Inflammatory macrophage (primary cell): ENCODE measurements around the gene NDUFS1.
A peak's percentile ranks its signal among the peaks of the same experiment; 100 is the strongest.
"Not testable (repeated sequence)": the region's sequence is repeated elsewhere in the genome, so short reads cannot be mapped to it uniquely, and the experiment has no call there.

Experiments used
- DNase-seq, 2 donors: peaks; one replicate each; pipeline ENCODE4 v3.0.0-alpha.2; 2020 to 2022

The NDUFS1 gene

GRCh38 chr2:206096876-206097275, 62.4 kb downstream of the NDUFS1 start:
- DNase-seq = no peak

- DNase-seq = no peak
Observed at GRCh38 chr2:206095536-206096332, 63.5 kb downstream of the NDUFS1 start.

- no peak for DNase-seq
Observed at GRCh38 chr2:206092297-206092696, 66.9 kb downstream of the NDUFS1 start.

GRCh38 chr2:206088248-206088647, 71.0 kb downstream of the NDUFS1 start:
- peak in 1 of 2 donors; percentile 29 for DNase-seq

GRCh38 chr2:206086716-206087350, 72.4 kb downstream of the NDUFS1 start:
- DNase-seq = peak in 1 of 2 donors; percentile 21

- DNase-seq = peak; percentile 82 to 85
Observed at GRCh38 chr2:206085742-206086445, 73.3 kb downstream of the NDUFS1 start, which contains the start of gene INO80D. Gene INO80D, minus strand, starts transcription at chr2:206086174. Its CDS starts 23,158 bp downstream, at chr2:206063016.

- peak; percentile 20 to 37 for DNase-seq
Observed at GRCh38 chr2:206084870-206085741, 74.1 kb downstream of the NDUFS1 start.

GRCh38 chr2:206084439-206084869, 74.8 kb downstream of the NDUFS1 start:
- DNase-seq = peak; percentile 44 to 59

GRCh38 chr2:206083602-206084438, 75.4 kb downstream of the NDUFS1 start:
- DNase-seq = peak; percentile 22 to 31

- no peak for DNase-seq
Observed at GRCh38 chr2:206082298-206082843, 76.9 kb downstream of the NDUFS1 start.

- no peak for DNase-seq
Observed at GRCh38 chr2:206080927-206081326, 78.3 kb downstream of the NDUFS1 start.

GRCh38 chr2:206079699-206080465, 79.4 kb downstream of the NDUFS1 start:
- DNase-seq = no peak

- DNase-seq = not testable (repeated sequence)
Observed at GRCh38 chr2:206077879-206078278, 81.4 kb downstream of the NDUFS1 start.

- DNase-seq = no peak
Observed at GRCh38 chr2:206075113-206075512, 84.1 kb downstream of the NDUFS1 start.

- DNase-seq = peak; percentile 29 to 42
Observed at GRCh38 chr2:206071807-206072206, 87.4 kb downstream of the NDUFS1 start.

- DNase-seq = no peak
Observed at GRCh38 chr2:206069417-206069816, 89.8 kb downstream of the NDUFS1 start.

GRCh38 chr2:206068207-206068606, 91.0 kb downstream of the NDUFS1 start:
- DNase-seq = no peak
